ENCODE data around the gene TTC29. TPM values are rescaled to one million over a fixed set of nuclear protein-coding genes. Genes with fewer than 3 reads are reported as not detected.

Gene TTC29
- total RNA-seq = 0.13 and 1.1 TPM in 2 replicates

GRCh38 chr4:146945556-146946374, at the start of gene TTC29:
TTC29 (minus strand) TSS chr4:146945864; CDS start chr4:146939895, 5,969 bp downstream.

Measured in mesangial cell (primary cell).